NCI-H2227 (cell line): ENCODE results near the gene STARD10.
"Not testable (repeated sequence)": the region's sequence is repeated elsewhere in the genome, so short reads cannot be mapped to it uniquely, and the experiment has no call there.

ENCODE experiments used
- DNase-seq: peaks from one replicate; lab custom pipeline; 2025; ENCODE audit not compliant: unreplicated experiment; lab: John Stamatoyannopoulos, UW

STARD10 gene

GRCh38 chr11:72808331-72808798 lies 14.5 kb upstream of the STARD10 start:
- DNase-seq = no peak

- no peak for DNase-seq
Measured at GRCh38 chr11:72807792-72808191, 13.9 kb upstream of the STARD10 start.

- no peak for DNase-seq
Measured at GRCh38 chr11:72807021-72807693, 13.3 kb upstream of the STARD10 start.

DNA sequence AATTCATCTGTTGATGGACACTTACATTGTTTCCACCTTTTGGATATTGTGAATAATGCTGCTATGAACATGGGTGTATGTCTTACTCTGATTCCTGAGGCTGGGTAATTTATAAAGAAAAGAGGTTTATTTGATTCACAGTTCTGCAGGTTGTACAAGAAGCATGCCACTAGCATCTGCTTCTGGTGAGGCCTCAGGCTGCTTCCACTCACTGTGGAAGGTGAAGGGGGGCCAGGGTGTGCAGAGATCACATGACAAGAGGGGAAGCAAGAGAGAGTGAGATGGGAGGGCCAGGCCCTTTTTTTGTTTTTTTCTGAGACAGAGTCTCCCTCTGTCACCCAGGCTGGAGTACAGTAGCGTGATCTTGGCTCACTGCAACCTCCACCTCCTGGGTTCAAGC lies 12.5 kb upstream of the STARD10 start:
- DNase-seq = not testable (repeated sequence)

DNA sequence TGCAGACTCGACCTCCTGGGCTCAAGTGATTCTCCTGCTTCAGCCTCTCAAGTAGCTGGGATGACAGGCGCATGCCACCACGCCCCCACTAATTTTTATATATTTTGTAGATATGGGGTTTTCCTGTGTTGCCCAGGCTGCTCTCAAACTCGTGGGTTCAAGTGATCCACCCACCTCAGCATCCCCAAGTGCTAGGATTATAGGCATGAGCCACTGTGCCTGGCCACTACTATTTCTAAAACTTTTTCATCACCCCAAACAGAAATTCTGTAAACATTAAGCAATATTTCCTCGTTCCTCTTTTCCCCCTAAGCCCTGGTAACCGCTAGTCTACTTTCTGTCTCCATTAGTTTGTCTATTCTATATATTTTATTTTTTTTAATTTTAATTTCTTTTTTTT lies 11.4 kb upstream of the STARD10 start:
- no peak for DNase-seq

DNA sequence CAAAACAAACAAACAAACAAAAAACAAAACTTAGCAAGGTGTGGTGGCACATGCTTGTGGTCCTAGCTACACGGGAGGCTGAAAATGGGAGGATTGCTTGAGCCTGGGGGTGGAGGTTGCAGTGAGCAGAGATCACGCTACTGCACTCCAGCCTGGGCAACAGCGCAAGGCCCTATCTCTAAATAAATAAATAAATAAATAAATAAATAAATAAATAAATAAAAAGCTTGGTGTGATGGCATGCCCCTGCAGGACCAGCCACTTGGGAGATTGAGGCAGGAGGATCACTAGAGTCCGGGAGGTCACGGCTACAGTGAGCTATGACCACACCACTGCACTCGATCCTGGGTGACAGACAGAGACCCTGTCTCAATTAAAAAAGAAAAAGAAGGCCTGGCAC lies 9.0 kb upstream of the STARD10 start:
- DNase-seq = no peak

DNA sequence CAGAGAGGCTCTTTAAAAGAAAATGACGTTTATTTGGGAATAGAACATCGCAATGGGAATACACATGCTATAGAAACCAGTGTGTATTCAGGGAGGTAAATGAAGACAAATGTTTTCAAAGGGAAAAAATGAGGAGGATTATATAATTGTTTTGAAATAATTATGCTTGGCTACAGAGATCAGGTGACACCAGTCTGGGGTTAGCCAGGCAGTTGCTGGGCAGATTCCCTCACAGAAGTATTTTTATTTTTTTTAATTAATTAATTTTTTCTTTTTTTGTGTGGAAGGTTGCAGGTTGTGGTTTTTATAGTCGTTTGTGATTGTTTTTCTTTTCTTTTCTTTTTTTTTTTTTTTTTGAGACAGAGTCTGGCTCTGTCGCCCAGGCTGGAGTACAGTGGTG lies 5.6 kb upstream of the STARD10 start:
- no peak for DNase-seq

DNA sequence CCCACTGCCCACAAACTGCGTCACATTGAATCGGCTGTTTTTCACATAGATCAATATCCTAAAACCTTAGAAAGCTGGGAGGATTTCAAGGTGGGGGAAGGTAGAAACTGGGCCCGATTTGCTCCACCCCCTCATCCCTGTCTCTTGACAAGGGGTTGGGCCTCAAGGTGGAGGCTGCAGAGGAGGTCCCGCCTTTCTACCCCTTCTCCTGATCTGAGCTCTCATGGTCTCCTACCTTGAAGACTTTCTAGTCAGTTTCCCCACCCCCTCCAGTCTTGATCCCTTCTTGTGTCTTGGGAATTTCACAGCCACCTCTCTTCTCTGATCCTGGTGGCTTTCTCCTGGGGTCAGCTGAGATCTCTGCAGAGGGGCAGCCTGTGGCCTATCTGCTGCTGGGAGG lies 4.5 kb upstream of the STARD10 start:
- DNase-seq = no peak

DNA sequence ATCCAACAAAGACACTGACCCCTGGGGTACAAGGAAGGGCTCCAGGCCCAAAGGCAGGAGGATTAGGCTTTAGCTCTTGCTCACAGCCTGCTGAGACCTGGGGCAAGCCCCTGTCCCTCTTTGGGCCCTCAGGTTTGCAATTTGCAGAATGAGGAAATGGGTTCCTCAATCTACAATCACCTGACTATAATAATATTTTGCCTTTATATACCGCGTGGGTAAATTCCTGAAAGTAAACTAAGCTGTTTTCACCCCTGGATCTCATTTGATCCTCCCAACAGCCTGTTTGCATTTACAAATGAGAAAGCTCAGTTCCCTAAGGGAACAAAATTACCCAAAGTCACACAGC lies 797 bp downstream of the STARD10 start:
- no peak for DNase-seq

- no peak for DNase-seq
Measured at GRCh38 chr11:72792437-72793021, 1.3 kb downstream of the STARD10 start.

DNA sequence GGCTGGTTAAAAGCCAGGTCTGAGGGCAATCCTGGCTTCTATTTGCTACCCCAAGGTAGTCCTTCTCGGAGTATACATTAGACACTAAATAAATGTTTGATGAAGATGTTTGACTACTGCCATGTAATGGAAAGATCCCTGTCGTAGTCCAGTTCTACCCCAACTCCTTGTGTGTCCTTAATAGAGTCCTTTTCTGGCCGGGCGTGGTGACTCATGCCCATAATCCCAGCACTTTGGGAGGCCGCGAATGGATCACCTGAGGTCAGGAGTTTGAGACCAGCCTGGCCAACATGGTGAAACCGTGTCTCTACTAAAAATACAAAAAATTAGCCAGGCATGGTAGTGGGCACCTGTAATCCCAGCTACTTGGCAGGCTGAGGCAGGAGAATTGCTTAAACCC lies 2.6 kb downstream of the STARD10 start:
- DNase-seq = not testable (repeated sequence)

DNA sequence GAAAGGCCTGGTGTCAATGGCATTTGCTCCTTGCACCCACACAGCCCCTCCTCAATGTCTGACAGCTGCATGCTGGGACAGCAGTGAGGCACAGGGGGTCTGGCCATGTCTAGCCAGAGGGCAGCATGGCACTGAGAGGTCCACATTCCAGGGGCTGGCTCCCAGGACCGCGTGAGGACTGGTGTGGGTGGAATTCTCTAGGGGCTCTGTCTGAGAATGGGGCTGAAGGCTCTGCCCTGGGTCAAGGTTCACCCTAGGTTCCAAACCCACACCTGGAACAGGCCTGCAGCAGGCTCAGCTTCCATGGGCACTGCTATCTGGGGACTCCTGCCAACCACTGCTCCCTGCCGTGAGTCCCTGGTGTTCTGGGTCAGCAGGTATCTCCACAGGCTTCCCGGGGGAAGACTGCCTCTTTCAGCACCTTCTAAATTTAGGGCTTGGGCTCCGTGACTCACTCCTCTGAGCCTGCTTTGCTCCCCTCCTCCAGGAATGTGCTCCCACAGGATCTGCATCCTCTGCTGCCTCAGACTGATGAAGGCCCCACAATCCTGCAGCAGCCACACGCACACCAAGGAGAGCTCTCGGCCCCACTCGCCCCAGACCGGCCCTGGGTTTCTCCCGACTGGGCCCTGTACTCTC lies 4.2 kb downstream of the STARD10 start:
- no peak for DNase-seq

DNA sequence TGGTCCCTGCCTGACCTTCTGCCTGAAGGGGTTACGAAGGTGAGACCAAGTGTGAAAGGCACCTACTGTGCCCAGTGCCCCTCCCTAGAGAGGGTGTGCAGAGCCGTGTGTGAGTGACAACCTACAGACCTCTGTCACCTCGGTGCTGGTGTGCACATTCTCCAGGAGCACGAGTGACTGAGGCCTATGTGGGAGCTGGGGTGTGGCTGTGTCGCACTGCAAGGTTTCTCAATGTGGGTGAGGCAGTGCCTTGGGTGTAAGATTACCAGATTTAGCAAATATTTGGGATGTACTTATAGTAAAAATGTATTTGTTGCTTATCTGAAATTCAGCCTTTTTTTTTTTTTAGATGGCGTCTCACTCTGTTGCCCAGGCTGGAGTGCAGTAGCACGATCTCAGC lies 5.6 kb downstream of the STARD10 start:
- DNase-seq = no peak

DNA sequence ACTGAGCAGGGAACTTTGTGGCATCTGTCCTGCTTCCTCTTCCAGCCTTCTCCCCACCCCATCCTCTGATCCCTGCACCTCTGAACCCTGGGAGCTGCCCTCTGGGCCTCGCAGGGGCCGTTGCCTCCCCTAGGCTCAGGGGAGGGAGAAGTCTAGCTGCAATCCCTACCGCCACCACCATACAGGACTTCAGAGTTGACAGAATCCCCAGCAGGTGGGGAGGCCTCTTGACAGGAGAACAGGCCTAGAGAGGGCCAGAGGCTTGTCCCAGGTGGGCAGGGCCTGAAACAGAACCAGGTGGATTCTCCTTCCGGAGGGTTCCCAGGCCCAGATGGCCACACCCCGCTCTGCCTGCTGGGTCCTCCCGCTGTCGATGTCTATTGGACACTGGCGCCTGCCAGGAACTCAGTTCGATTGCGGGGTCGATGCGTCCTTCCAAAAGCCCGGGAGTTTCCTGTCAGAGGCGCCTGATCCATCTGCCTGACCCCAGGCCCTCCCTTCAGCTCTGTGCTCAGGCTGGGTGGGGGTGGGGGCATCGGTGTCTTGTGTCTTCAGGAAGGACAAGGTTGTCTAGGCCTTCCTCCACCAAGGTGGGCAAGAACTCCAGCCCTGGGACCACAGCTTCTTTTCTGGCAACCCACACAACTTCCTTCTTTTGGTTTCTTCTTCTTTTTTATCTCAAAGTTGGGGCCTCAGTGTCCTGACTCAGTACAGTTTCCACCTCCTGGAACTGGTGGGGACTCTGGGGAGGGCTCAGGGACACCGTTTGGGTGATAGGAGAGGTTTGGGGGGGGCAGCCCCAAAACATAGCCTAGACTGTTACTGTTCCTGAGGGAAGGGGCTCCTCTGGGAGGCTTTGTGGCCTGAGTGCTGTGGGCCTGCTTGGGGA lies 6.4 kb downstream of the STARD10 start:
- DNase-seq = no peak

- no peak for DNase-seq
Measured at GRCh38 chr11:72786305-72787215, 7.3 kb downstream of the STARD10 start.

DNA sequence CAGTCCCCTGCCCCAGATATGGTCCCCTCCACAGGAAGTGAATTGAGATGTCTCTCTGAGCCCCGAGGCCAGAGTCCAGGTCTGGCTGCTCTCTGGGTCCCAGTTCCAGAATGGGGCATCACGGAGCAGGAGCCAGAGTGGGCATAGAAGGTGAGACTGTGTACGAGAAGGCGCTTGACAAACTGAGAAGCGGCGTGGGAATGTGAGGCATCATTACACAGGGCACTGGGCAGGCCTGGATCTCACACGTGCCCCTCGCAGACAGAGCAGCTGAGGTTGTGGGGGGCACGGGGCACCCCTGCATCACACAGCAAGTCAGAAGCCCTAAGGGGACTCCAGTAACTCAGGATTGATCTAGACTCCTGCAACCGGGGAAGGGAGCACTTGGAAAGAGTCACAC lies 9.2 kb downstream of the STARD10 start:
- DNase-seq = no peak

GRCh38 chr11:72783144-72783905 lies 10.5 kb downstream of the STARD10 start:
- no peak for DNase-seq

GRCh38 chr11:72782081-72782920 lies 11.5 kb downstream of the STARD10 start:
- DNase-seq = no peak
